ENCODE data around the gene GABRG2.

DNA sequence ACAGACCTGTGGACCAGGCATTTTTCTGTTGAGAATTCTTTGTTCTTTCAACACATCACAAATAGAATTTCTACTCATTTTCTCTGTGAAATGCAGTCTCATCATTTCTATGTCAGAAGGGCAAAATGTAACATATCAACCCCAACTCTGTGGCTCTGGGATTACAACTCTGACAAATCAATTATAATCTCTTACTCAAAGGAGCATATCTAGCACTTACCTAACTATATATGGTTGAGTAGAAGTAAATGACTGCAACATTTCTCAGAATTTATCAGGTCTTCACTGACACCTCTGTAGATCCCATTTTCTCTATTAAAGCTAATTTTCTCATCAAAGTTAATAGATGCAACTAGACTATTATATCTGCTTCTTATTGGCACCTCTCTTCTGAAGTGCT lies 64.8 kb downstream of the GABRG2 start:
- TF ChIP-seq ELF4 (IDR thresholded peaks at IDR 0.05) (no peak), L3MBTL2 (conservative IDR thresholded peaks at IDR 0.05) (no peak), SP1 (IDR thresholded peaks at IDR 0.05) (no peak), FOXK2 (IDR thresholded peaks at IDR 0.05) (no peak), BHLHE40 (IDR thresholded peaks at IDR 0.05; ENCODE audit: borderline replicate concordance) (no peak), HDGF (IDR thresholded peaks at IDR 0.05; ENCODE audit: borderline replicate concordance) (no peak), SUZ12 (IDR thresholded peaks at IDR 0.05) (no peak), LEF1 (IDR thresholded peaks at IDR 0.05; ENCODE audit: borderline replicate concordance) (no peak), ARNT (IDR thresholded peaks at IDR 0.05) (no peak), FOXA1 (IDR thresholded peaks at IDR 0.05) (no peak)
